Endothelial cell (in vitro differentiated cells): ENCODE measurements around the gene RPTOR. TPM values are rescaled to one million over a fixed set of nuclear protein-coding genes. Genes with fewer than 3 reads are reported as not detected.
A peak's percentile ranks its signal among the peaks of the same experiment; 100 is the strongest.
"Not testable (repeated sequence)": the region's sequence is repeated elsewhere in the genome, so short reads cannot be mapped to it uniquely, and the experiment has no call there.

Experiments used
- DNase-seq: peaks from one replicate; pipeline ENCODE4 v3.0.0; 2021; ENCODE audit warnings: low spot score
- H3K27ac Mint-ChIP-seq: one replicate; pipeline ENCODE4 v1.8.0; 2021; ENCODE audit warnings: mixed read lengths, inconsistent platforms; ENCODE audit not compliant: unreplicated experiment
- H3K27me3 Mint-ChIP-seq: one replicate; pipeline ENCODE4 v1.8.0; 2021; ENCODE audit warnings: mild to moderate bottlenecking, moderate library complexity, mixed read lengths, inconsistent platforms; ENCODE audit not compliant: unreplicated experiment
- H3K36me3 Mint-ChIP-seq: one replicate; pipeline ENCODE4 v1.8.0; 2021; ENCODE audit warnings: mild to moderate bottlenecking, low read depth, mixed read lengths, inconsistent platforms; ENCODE audit not compliant: unreplicated experiment
- H3K4me1 Mint-ChIP-seq: one replicate; pipeline ENCODE4 v1.8.0; 2021; ENCODE audit warnings: mild to moderate bottlenecking, mixed read lengths, inconsistent platforms; ENCODE audit not compliant: unreplicated experiment
- H3K4me3 Mint-ChIP-seq: one replicate; pipeline ENCODE4 v1.8.0; 2021; ENCODE audit warnings: mild to moderate bottlenecking, mixed read lengths, inconsistent platforms; ENCODE audit not compliant: unreplicated experiment
- H3K9me3 Mint-ChIP-seq: one replicate; pipeline ENCODE4 v1.8.0; 2021; ENCODE audit warnings: mixed read lengths, inconsistent platforms; ENCODE audit not compliant: unreplicated experiment
- CTCF ChIP-seq: fragments of 200-600 bp; sonication (generic); IDR thresholded peaks from one replicate; pipeline ENCODE4 v1.5.0; 2021; ENCODE audit warnings: antibody characterized with exemption; ENCODE audit not compliant: unreplicated experiment
- total RNA-seq: library from RNA; stranded (reverse); fragmentation: NEBNext Ultra II Directional; extraction: Animal tissue kit (Norgen Biotek cat#: 25700); gene quantifications from one replicate; pipeline ENCODE4 v1.2.1, GENCODE V29; 2021; ENCODE audit not compliant: unreplicated experiment

Gene RPTOR
- total RNA-seq, 1 donor from 2014 or later: 36.7 TPM

GRCh38 chr17:80574496-80574895 is 29.9 kb downstream of the RPTOR start:
- peaks cover 3% of the 10 kb centered on the region for H3K36me3 Mint-ChIP-seq
- no peaks in the 10 kb centered on the region for H3K4me1 Mint-ChIP-seq
- TF ChIP-seq CTCF: no peak
- H3K9me3 Mint-ChIP-seq: no peaks in the 10 kb centered on the region
- no peak overlapping the region for H3K4me3 Mint-ChIP-seq
- peaks cover 4% of the 10 kb centered on the region for H3K27me3 Mint-ChIP-seq
- DNase-seq: no peak
- no peak overlapping the region for H3K27ac Mint-ChIP-seq

- Mint-ChIP-seq H3K36me3 (no peaks in the 10 kb centered on the region), H3K9me3 (no peaks in the 10 kb centered on the region), H3K27ac (no peak overlapping the region), H3K4me1 (no peaks in the 10 kb centered on the region), H3K27me3 (peaks cover 2% of the 10 kb centered on the region), H3K4me3 (no peak overlapping the region)
- DNase-seq: peak; percentile 97
- peak; percentile 100 for TF ChIP-seq CTCF
These were observed 30.6 kb downstream of the RPTOR start for GRCh38 chr17:80575057-80575875.

GRCh38 chr17:80577876-80578570 is 33.4 kb downstream of the RPTOR start:
- Mint-ChIP-seq H3K27ac (no peak overlapping the region), H3K4me1 (no peaks in the 10 kb centered on the region), H3K9me3 (no peaks in the 10 kb centered on the region), H3K27me3 (peaks cover 2% of the 10 kb centered on the region), H3K36me3 (no peaks in the 10 kb centered on the region), H3K4me3 (no peak overlapping the region)
- TF ChIP-seq CTCF: no peak
- DNase-seq: no peak

GRCh38 chr17:80578668-80579388 is 34.2 kb downstream of the RPTOR start:
- H3K4me3 Mint-ChIP-seq, H3K4me1 Mint-ChIP-seq, H3K36me3 Mint-ChIP-seq, DNase-seq, H3K27me3 Mint-ChIP-seq, H3K27ac Mint-ChIP-seq, H3K9me3 Mint-ChIP-seq: not testable (repeated sequence)

- Mint-ChIP-seq H3K4me3 (no peak overlapping the region), H3K4me1 (no peaks in the 10 kb centered on the region), H3K9me3 (no peaks in the 10 kb centered on the region), H3K27ac (no peak overlapping the region), H3K27me3 (peaks cover 2% of the 10 kb centered on the region), H3K36me3 (no peaks in the 10 kb centered on the region)
- no peak for TF ChIP-seq CTCF
- DNase-seq: no peak
These were observed 37.5 kb downstream of the RPTOR start for GRCh38 chr17:80582165-80582564.
